H1 (cell line): ENCODE data around the gene AATK. TPM values are rescaled to one million over a fixed set of nuclear protein-coding genes. Genes with fewer than 3 reads are reported as not detected.

Source experiments
- ATF2 ChIP-seq: IDR thresholded peaks from 2 replicates; pipeline ENCODE4 v1.6.1; 2012; ENCODE audit warnings: low read length, inconsistent platforms
- BCL11A ChIP-seq, 2 experiments: IDR thresholded peaks; one replicate each; pipeline ENCODE4 v1.6.1; 2011; ENCODE audit warnings: low read depth in 2 of 2, low read length in 2 of 2, mild to moderate bottlenecking in 2 of 2
- EGR1 ChIP-seq: IDR thresholded peaks from 2 replicates; pipeline ENCODE4 v1.6.1; 2011; ENCODE audit warnings: low read depth, low read length, borderline replicate concordance
- HDAC2 ChIP-seq, 2 experiments: fragments of 300-600 bp in 1 of 2; sonication (generic) in 1 of 2; IDR thresholded peaks; 2 replicates each; pipeline ENCODE4 v1.6.1; 2011 to 2012; ENCODE audit warnings: low read depth in 2 of 2, low read length in 2 of 2, mild to moderate bottlenecking in 2 of 2, moderate library complexity in 2 of 2, borderline replicate concordance in 1 of 2, inconsistent platforms in 1 of 2
- KDM4A ChIP-seq: IDR thresholded peaks from one replicate; pipeline ENCODE4 v1.7.1; 2012; ENCODE audit warnings: low read depth, mild to moderate bottlenecking, moderate library complexity, low read length, inconsistent platforms; ENCODE audit not compliant: severe bottlenecking
- NANOG ChIP-seq: IDR thresholded peaks from 2 replicates; pipeline ENCODE4 v1.6.1; 2011; ENCODE audit warnings: low read length, low read depth, mild to moderate bottlenecking, inconsistent platforms; ENCODE audit not compliant: insufficient read depth, poor library complexity, severe bottlenecking
- POU5F1 ChIP-seq: IDR thresholded peaks from 2 replicates; pipeline ENCODE4 v1.6.1; 2011; ENCODE audit warnings: low read depth, mild to moderate bottlenecking, low read length, moderate library complexity
- SIX5 ChIP-seq: IDR thresholded peaks from 2 replicates; pipeline ENCODE4 v1.6.1; 2011; ENCODE audit warnings: mild to moderate bottlenecking, low read depth, low read length
- SP1 ChIP-seq: IDR thresholded peaks from 2 replicates; pipeline ENCODE4 v1.6.1; 2011; ENCODE audit warnings: low read depth, low read length
- SRF ChIP-seq: IDR thresholded peaks from 2 replicates; pipeline ENCODE4 v1.6.1; 2011; ENCODE audit warnings: mild to moderate bottlenecking, low read depth, low read length, moderate library complexity
- ZNF274 ChIP-seq: IDR thresholded peaks from 2 replicates; pipeline ENCODE4 v1.7.0; 2012; ENCODE audit warnings: low read length, borderline replicate concordance; ENCODE audit errors: extremely low read depth
- polyA plus RNA-seq, 7 experiments: library from polyadenylated mRNA; depleted of rRNA in 3 of 7; stranded (reverse) in 5 of 7; unstranded in 2 of 7; fragments of >200 nt in 5 of 7; fragments of 200-250 nt in 2 of 7; gene quantifications; 1 replicate in 5 of 7; 2 replicates in 1 of 7; 4 replicates in 1 of 7; pipeline versions ENCODE4 v1.2.1 to v1.2.3, GENCODE V29; 2011 to 2013; ENCODE audit warnings: missing spikeins in 2 of 7, mixed read lengths in 2 of 7
- total RNA-seq: library from RNA; stranded (reverse); fragmentation: NEBNext Ultra II Directional; extraction: Animal tissue kit (Norgen Biotek cat#: 25700); gene quantifications from 2 replicates; pipeline ENCODE4 v1.2.1, GENCODE V29; 2021

The AATK gene
- total and polyA plus RNA-seq, 2 of the 8 experiments (the other 6 are each of a cell fraction or from before 2014, with no cell fraction given), result 1.7 to 3.5 TPM

- TF ChIP-seq EGR1 (no peak), SIX5 (no peak), ATF2 (peak; percentile 89), KDM4A (peak; percentile 94), BCL11A (IDR thresholded peaks at IDR 0.05; ENCODE audit: low read depth in 2 of 2, low read length in 2 of 2) (no peak), POU5F1 (no peak), SRF (no peak), NANOG (no peak), SP1 (peak; percentile 92), HDAC2 (IDR thresholded peaks at IDR 0.05; ENCODE audit: borderline replicate concordance in 1 of 2, low read depth in 2 of 2, low read length in 2 of 2) (no peak), ZNF274 (no peak)
- TF ChIP-seq, all 59 proteins: peak for 16
Measured at GRCh38 chr17:81119223-81120148, 46.5 kb downstream of the AATK start (continued).
